Embryonic facial prominence (tissue), 1 donor: Measurements from ENCODE around the gene GBP6.
"Not testable (repeated sequence)": the region's sequence is repeated elsewhere in the genome, so short reads cannot be mapped to it uniquely, and the experiment has no call there.

ENCODE experiments used
- DNase-seq: peaks from one replicate; pipeline ENCODE4 v3.0.0-alpha.2; 2016; ENCODE audit errors: extremely low spot score

The GBP6 gene

GRCh38 chr1:89367221-89367620 lies 3.4 kb downstream of the GBP6 start:
- DNase-seq, result no peak

GRCh38 chr1:89369331-89369730 lies 5.5 kb downstream of the GBP6 start:
- DNase-seq, result no peak

GRCh38 chr1:89373810-89374209 lies 10.0 kb downstream of the GBP6 start:
- not testable (repeated sequence) for DNase-seq

DNA sequence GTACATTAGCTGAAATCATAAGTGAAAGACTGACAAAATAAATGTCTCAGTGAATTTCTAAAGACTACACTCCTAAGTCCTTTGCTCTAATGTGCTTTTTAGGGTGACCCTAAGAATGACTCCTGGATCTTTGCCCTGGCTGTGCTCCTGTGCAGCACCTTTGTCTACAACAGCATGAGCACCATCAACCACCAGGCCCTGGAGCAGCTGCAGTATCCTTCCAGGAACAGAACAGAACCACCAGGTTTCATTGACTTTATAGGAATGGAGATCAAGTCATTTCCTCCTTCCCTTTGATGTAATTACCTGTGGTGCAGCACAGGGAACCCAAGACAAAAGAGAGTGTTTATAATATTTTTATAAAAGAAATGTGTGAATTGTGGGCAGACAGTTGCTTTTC lies 14.1 kb downstream of the GBP6 start:
- DNase-seq, result no peak

DNA sequence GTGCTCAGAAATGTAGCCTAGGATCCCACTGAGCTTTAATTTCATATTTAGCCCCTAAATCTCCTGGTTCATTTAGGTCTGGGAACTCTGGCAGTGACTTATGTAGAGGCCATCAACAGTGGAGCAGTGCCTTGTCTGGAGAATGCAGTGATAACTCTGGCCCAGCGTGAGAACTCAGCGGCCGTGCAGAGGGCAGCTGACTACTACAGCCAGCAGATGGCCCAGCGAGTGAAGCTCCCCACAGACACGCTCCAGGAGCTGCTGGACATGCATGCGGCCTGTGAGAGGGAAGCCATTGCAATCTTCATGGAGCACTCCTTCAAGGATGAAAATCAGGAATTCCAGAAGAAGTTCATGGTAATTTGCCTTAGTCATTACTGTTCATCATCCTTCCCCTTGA lies 17.8 kb downstream of the GBP6 start:
- DNase-seq, result no peak

GRCh38 chr1:89382479-89382878 lies 18.6 kb downstream of the GBP6 start:
- DNase-seq, result no peak

GRCh38 chr1:89383185-89383584 lies 19.3 kb downstream of the GBP6 start:
- DNase-seq, result no peak

GRCh38 chr1:89390707-89391106 lies 26.8 kb downstream of the GBP6 start:
- no peak for DNase-seq

DNA sequence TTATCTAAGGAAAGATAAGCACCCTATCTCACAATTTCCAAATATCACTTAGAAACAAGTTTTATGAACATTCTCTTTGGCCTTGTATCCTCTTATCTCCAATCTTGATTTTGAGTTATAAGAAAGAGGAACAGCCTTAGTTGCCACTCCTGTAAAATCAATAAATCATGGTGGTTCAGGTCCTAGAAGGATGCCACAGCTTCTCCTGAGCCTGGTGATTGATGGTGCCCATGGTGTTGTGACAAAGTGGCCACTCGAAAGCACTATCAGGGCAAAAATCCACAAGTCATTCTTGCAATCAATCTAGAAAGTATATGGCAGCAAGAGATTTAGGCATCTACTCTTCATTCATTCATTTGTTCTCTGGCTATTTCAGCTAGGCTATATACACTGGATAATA lies 27.8 kb downstream of the GBP6 start:
- no peak for DNase-seq

DNA sequence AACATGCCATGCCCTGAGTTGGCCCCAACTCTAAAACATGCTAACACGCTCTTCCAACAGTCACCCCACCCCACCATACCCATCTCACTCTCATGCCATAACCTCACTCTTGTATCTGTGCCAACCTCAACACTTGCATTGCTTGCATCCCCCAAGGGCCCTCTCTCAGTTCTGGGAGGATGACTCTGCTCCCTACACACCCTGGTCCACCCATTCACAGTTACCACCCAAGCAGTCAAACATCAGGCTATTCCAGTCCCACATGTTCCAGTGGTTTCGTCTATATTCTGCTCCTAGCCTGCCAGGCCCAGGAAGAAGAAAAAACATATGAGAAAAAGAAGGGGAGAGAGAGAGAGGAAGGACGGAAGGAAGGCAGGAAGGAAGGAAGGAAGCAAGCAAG lies 31.0 kb downstream of the GBP6 start:
- DNase-seq, result no peak

- no peak for DNase-seq
These were observed 33.0 kb downstream of the GBP6 start for GRCh38 chr1:89396902-89397301.

GRCh38 chr1:89405275-89405929 lies 41.5 kb downstream of the GBP6 start:
- DNase-seq, result no peak

DNA sequence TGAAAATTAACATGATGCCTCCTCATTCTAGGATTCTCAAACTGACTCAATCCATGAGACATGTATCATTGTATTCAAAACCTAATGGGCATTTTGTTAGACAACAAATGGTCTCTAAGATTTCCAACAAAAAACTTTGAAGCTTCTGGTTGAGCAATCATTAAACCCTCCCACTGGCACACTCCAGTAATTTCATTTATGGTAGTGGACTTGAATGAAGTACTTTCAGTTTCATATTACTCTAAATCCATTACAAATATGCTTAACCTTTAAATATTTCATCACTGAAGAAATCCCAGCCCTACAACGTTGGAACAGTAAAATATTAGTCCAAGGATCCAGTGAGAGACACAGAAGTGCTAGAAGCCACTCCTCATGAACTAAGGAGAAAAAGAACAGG lies 43.5 kb downstream of the GBP6 start:
- DNase-seq, result no peak

DNA sequence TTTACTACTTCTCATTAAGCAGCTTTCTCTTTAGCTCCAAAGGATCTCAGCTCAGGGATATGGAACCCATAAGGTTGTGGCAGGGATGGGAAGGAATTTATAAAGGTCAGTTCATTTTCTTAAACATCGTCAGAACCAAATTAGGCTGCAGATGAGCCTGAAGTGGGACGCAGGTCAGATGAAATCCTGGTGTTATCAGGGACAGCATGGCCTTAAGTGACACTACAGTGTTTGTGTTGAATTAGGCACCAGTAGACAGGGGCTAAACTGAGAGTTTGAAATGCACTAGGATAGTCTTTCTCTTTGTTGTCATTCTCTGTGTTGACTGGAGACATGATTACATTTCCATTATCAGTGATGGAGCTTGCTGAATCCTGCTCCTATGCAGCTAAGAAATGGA lies 43.9 kb downstream of the GBP6 start:
- not testable (repeated sequence) for DNase-seq

DNA sequence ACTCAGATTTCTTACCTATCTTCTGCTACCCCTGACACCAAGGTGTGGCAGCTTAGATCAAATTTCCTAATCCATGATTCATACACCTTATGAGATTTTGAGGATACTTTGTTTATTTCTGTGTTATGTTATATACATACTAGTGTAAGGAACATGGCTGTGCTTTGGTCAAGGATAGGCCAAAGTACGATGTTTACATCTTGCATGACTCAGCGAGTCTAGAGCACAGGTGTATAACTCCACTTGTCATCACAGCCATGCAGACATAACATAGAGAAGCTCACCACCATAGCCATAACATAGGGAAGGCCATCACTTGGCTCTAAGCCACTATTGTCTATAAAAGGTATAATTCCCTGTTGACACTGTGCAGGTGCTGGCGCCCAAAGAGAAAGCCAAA lies 61.2 kb downstream of the GBP6 start:
- DNase-seq, result no peak

DNA sequence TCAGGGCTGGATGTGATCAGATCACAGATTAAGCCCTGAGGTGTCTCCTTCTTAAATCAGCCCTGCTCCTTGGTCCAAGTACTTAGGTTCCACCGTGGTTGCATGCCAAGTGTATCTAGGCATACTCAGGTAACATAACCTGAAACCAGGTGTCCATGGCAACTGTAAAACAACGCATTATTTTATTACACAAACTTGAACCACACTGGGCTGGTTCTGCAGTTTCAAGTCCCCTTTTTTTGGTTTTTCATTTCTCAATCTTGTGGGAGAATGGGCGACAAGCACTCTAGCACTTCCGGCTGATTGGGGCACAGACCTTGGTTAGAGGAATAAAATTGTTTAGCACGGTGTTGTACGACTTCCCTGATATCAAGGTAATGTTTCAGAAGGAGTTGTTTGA lies 65.2 kb downstream of the GBP6 start:
- DNase-seq, result no peak

- DNase-seq, result not testable (repeated sequence)
These were observed 65.8 kb downstream of the GBP6 start for GRCh38 chr1:89429681-89430080.

DNA sequence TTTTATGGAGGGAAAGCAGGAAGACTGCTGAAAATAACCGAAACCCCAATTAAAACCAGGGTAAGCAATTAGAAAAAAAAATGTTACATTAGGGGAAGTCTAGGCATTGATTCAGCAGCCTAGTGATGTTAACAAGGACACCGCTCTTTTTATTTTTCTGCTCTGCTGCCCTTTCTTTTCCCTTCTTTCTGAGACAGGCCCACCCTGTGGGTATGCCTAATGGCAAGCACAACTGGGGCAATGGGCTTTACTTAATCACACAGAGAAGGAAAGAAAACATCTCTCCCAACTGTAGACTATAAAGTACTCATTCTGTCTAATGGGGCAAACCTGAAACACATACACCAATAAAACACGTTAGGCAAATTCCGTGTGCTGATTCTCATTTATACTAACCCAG lies 69.6 kb downstream of the GBP6 start:
- DNase-seq, result no peak

DNA sequence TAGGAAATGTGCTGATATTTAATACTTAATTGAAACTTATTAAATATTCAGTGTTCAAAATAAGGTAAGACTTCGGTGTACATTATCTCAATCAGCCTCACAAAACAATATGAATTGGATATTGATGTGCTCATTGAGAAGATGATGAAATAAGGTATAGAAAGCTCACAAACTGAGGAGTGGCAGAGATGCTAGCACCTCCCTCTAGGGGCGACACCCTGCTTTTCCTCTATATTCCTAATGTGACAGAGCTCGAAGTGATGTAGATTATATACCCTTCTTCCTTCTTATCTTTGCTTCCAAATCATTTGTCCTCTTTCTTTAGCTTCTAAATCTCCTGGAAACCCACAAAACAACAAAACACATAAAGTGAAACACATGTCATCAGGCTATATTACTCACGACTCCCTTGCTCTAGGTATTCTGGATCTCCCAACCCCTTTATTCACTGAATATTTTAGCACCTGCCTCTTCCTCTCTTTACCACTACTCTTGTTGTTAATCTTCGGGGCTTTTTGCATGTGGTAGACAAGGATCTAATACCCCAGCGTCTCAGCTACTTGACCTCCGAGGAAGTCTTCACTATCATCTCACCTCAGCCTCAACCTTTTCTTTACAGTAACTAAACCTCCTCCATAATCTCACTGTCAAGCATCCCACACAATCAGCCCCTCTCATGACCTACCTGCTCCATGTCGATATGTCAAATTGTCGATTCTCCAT lies 70.4 kb downstream of the GBP6 start:
- not testable (repeated sequence) for DNase-seq
